KOPT-K1 (cell line): ENCODE measurements around the gene SORT1.

Experiments used
- H3K27ac ChIP-seq: fragments of 200-600 bp; sonication (generic); 2 replicates; pipeline ENCODE4 v1.5.1; 2016; ENCODE audit warnings: antibody characterized with exemption, mild to moderate bottlenecking, low read depth, low read length; ENCODE audit not compliant: poor library complexity, severe bottlenecking
- H3K36me3 ChIP-seq: fragments of 200-600 bp; sonication (generic); 2 replicates; pipeline ENCODE4 v1.5.1; 2017; ENCODE audit warnings: antibody characterized with exemption, mild to moderate bottlenecking, low read length, moderate library complexity; ENCODE audit not compliant: insufficient read depth
- H3K9me3 ChIP-seq: fragments of 200-600 bp; sonication (generic); 2 replicates; pipeline ENCODE4 v1.5.1; 2017; ENCODE audit warnings: antibody characterized with exemption, low read length, mild to moderate bottlenecking; ENCODE audit not compliant: insufficient read depth, poor library complexity, severe bottlenecking

Gene SORT1

DNA sequence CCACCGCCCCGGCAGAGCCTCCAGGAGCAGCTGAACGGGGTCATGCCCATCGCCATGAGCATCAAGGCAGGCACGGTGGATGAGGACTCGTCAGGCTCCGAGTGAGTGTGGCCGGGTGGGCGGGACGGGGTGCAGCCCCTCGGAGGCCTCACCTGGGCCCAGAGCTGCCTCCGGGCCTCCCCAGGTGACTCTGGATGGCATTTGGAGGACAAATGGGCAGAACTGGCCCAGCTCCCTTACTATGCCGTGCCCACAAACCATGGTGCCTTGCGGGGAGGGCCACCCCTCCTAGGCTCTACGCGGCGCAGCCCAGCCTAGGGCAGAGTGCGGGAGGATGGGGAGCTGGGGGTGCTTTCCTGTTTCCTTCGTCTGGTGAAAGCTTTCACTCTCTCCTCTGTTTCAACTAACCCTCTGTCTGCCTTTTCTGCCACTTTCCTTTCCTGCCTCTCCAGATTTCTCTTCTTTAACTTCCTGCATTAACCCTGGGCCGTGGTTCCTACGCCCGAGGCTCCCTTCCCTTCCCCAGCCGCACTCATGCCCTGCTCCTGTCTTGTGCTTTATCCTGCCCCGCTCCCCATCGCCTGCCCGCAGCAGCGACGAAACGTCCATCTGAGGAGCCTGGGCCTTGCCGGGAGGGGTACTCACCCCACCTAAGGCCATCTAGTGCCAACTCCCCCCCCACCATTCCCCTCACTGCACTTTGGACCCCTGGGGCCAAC lies 124.0 kb downstream of the SORT1 start:
- Histone ChIP-seq H3K36me3 (peaks cover 13% of the 10 kb centered on the region), H3K27ac (no peak overlapping the region), H3K9me3 (no peaks in the 10 kb centered on the region)

DNA sequence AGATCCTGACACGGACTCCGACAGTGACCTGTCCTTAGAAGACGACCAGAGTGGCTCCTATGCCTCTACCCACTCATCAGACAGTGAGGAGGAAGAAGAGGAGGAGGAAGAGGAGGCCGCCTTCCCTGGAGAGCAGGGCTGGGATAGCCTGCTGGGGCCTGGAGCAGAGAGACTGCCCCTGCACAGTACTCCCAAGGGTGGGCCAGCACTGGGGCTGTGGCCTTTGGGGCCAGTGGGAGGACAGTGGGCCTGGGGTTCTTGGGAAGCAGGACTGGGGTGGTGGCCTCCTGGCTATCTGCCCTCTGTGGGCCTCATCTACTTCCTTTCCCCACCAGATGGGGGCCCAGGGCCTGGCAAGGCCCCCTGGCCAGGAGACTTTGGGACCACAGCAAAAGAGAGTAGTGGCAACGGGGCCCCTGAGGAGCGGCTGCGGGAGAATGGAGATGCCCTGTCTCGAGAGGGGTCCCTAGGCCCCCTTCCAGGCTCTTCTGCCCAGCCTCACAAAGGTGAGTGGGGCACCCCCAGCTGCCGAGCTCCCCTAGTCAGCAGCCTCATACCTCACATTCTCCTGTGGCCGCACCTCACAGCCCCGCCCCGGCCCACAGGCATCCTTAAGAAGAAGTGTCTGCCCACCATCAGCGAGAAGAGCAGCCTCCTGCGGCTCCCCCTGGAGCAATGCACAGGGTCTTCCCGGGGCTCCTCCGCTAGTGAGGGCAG lies 124.7 kb downstream of the SORT1 start:
- Histone ChIP-seq H3K9me3 (no peaks in the 10 kb centered on the region), H3K27ac (no peak overlapping the region), H3K36me3 (peaks cover 5% of the 10 kb centered on the region; the same call in 1 of the 2 replicates)

DNA sequence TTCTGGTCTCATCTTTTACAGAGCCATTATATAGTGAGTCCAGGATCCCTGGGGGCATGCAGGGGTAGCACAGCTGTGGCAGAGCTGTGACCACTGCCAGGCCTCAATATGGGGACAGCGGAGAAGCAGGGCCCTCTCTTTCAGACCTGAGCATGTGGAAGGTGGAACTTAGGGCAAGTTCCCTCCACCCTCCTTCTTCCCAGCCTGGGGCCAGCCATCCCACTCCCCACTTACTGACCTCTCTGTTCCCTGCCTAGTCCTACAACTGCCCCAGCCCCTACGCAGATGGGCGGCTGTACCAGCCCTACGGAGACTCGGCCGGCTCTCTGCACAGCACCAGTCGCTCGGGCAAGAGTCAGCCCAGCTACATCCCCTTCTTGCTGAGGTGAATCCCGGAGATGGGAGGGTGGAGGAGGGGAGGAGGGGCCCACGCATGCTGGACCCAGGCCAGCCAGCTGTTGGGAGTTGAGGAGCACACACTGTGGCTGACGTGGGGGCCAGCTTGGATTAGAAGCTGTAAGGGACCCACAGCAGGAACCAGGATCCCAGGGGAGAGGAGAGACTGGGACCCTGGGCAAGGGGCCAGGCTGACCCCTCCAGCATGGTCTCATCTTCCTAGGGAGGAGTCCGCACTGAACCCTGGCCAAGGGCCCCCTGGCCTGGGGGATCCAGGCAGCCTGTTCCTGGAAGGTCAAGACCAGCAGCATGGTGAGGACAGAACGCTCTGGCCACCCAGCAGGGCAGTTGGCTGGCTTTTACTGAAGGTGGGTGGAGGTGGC lies 125.5 kb downstream of the SORT1 start:
- Histone ChIP-seq H3K9me3 (no peaks in the 10 kb centered on the region), H3K27ac (no peak overlapping the region), H3K36me3 (no peaks in the 10 kb centered on the region)

DNA sequence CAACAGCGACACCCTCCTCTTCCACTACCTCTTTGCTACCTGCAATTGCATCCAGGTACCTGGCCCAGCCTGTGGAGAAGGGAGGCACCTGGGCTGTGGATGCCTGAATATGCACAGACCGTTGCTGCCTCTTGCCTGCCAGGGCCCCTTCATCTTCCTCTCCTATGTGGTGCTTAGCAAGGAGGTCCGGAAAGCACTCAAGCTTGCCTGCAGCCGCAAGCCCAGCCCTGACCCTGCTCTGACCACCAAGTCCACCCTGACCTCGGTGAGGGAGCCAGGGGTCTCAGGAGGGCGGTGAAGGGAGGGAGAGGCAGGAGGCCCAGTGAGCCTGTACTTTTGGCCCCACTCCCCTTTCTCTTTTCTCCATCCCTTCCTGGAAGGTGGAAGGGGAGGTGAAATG lies 126.3 kb downstream of the SORT1 start:
- H3K27ac ChIP-seq = no peak overlapping the region
- H3K36me3 ChIP-seq = no peaks in the 10 kb centered on the region
- no peaks in the 10 kb centered on the region for H3K9me3 ChIP-seq

DNA sequence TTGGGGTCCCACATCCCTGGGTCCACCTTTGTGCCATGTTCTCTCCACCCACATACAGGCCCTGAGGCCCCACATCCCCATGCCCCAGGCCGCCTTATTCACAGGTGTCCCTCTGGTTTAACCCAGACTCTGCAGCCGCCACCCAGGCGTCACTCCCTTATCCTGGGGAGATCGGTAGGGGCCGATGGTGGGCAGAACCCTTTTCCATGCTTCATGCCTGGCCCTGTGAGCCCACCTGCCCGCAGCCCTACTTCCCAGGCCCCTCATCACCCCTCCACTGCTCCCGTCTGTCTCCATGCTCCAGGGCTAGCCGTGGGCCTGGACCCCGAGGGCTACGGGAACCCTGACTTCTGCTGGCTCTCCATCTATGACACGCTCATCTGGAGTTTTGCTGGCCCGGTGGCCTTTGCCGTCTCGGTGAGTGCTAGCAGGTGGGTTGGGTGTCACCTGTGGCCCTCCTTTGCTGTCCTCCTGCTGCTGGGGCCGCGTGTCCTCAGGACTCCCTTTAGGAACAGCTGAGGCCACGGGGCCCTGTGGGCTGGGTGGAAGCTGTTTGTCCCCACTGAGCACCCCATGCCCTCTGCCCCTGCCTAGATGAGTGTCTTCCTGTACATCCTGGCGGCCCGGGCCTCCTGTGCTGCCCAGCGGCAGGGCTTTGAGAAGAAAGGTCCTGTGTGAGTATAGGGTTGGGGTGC lies 126.9 kb downstream of the SORT1 start:
- Histone ChIP-seq H3K36me3 (no peaks in the 10 kb centered on the region), H3K27ac (no peak overlapping the region), H3K9me3 (no peaks in the 10 kb centered on the region)

DNA sequence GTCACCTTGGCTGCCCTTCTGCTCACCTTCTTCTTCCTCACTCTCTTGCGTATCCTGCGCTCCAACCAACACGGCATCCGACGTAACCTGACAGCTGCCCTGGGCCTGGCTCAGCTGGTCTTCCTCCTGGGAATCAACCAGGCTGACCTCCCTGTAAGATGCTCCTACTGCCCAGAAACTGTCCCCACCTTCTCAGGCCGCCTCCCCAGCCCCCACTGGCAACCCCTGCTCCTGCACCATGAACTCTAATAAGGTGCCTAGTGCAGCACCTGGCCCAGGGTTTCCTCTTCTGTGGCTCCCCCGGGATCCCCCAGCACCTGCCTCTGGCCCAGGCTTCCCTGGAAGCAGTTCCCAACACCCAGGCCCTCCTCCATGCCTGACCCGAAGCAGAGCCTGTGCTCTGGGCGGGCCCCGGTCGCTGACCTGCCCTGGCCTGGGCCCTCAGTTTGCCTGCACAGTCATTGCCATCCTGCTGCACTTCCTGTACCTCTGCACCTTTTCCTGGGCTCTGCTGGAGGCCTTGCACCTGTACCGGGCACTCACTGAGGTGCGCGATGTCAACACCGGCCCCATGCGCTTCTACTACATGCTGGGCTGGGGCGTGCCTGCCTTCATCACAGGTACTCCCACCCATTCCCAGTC lies 127.6 kb downstream of the SORT1 start:
- Histone ChIP-seq H3K9me3 (no peaks in the 10 kb centered on the region), H3K36me3 (no peaks in the 10 kb centered on the region)

DNA sequence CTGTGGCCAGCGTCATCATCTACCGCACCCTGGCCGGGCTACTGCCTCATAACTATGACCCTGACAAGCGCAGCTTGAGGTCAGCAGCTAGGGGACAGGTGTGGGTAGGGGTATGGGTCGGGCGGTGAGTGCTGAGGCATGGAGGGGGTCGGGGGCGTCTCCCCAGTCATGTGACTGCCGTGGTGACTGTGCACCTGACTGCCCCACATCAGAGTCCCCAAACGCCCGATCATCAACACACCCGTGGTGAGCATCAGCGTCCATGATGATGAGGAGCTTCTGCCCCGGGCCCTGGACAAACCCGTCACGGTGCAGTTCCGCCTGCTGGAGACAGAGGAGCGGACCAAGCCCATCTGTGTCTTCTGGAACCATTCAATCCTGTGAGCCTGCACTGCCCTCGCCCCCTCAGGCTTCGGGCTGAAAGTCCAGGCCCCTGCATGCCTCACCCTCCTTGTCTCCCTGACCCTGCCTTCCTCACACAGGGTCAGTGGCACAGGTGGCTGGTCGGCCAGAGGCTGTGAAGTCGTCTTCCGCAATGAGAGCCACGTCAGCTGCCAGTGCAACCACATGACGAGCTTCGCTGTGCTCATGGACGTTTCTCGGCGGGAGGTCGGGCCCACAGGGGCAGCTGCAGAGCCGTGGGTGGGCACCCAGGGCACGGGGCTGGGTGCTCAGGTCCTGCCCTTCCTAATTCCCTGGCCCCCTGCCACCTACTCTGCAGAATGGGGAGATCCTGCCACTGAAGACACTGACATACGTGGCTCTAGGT lies 128.3 kb downstream of the SORT1 start:
- Histone ChIP-seq H3K9me3 (no peaks in the 10 kb centered on the region), H3K27ac (no peak overlapping the region), H3K36me3 (no peaks in the 10 kb centered on the region)

More for the DNA sequence above, 127.6 kb downstream of the SORT1 start:
- no peak overlapping the region for H3K27ac ChIP-seq

DNA sequence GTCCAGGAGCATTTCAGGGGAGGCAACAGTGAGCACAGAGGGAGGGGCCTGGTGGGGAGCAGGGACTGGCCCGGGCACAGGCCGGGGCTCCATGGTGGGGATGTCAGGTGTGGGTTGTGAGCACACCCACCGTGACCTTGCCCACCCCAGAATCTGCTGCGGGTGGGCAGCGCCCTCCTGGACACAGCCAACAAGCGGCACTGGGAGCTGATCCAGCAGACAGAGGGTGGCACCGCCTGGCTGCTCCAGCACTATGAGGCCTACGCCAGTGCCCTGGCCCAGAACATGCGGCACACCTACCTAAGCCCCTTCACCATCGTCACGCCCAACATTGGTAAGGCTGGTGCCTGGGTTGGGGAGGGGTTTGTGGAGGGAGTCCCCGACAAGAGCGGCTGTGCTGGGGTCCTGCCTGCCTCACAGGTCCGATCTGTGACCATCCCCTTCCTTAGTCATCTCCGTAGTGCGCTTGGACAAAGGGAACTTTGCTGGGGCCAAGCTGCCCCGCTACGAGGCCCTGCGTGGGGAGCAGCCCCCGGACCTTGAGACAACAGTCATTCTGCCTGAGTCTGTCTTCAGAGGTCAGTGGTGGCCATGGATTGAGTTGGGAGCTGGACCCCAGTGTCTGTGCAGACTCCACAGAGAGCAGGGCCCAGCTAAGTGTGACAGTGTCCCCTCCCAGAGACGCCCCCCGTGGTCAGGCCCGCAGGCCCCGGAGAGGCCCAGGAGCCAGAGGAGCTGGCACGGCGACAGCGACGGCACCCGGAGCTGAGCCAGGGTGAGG lies 129.1 kb downstream of the SORT1 start:
- no peaks in the 10 kb centered on the region for H3K36me3 ChIP-seq
- no peaks in the 10 kb centered on the region for H3K9me3 ChIP-seq
- H3K27ac ChIP-seq = no peak overlapping the region

DNA sequence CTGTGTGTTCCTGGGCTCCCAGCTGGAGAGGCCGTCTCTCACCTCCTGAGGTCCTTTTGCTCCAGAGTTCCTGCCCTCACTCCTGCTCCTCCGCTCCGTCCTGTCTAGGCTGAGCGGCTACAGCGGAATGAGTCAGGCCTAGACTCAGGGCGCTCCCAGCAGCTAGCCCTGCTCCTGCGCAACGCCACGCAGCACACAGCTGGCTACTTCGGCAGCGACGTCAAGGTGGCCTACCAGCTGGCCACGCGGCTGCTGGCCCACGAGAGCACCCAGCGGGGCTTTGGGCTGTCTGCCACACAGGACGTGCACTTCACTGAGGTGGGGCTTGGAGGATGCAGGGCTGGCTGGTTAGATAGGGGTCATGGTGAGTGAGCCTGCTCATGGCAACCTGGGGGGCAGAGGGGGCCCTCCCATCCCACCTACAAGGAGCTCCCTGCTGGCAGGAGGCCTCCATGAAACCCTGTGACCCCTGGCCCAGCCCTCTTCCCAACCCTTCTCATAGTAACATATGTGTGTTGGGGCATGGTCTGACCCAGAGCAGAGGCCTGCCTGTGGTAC lies 129.9 kb downstream of the SORT1 start:
- Histone ChIP-seq H3K27ac (no peak overlapping the region), H3K9me3 (no peaks in the 10 kb centered on the region), H3K36me3 (no peaks in the 10 kb centered on the region)

DNA sequence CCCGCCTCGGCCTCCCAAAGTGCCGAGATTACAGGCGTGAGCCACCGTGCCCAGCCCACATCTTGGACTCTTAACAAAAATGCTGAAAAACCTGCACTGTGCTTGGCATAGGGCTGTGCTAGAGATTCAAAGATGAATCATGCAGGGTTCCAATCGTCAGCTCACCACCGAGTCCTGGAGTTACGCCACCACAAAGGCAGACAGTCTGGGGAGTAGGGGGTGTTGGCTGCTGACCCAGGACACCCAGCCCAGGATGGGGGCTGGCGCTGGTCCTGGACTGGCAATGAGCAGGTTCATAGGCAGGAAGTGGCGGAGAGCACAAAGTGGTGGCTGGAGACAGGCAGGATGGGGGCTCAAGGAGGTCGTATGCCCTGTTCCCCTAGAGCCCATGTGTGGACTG lies 130.8 kb downstream of the SORT1 start:
- Histone ChIP-seq H3K9me3 (no peaks in the 10 kb centered on the region), H3K27ac (no peak overlapping the region), H3K36me3 (no peaks in the 10 kb centered on the region)

DNA sequence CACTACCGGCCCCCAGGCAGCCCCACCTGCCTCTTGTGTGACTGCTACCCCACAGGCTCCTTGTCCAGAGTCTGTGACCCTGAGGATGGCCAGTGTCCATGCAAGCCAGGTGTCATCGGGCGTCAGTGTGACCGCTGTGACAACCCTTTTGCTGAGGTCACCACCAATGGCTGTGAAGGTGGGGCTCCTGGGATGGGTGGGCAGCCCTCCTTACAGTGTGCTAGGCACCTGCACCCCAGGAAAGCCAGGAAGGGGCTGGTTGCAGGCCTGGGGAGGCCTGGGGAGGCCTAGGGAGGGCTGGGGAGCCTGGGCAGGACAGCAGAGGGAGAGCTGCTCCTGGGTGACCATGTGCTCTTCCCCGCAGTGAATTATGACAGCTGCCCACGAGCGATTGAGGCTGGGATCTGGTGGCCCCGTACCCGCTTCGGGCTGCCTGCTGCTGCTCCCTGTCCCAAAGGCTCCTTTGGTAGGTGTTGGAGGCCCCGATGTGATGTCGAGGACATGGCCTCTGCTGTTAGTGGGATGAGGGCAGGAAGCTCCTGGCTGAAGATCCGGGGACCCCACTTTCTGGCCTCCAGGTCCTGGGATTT lies 131.9 kb downstream of the SORT1 start:
- Histone ChIP-seq H3K36me3 (no peaks in the 10 kb centered on the region), H3K9me3 (no peaks in the 10 kb centered on the region), H3K27ac (no peak overlapping the region)

DNA sequence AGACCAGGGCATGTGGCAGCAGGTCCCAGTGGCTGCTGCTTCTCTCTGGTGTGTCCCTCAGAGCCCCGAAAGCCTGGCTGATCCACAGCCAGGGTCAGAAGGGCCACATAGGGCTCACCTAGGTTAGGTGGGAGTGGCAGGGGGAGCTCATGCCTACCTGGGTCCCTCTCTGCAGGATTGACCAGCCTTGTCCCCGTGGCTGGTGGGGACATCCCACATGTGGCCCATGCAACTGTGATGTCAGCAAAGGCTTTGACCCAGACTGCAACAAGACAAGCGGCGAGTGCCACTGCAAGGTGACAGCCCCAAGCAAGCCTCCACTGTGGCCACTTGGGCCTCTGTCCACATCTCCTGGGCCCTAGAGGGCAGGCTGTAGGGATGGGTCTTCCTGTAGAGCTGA lies 132.7 kb downstream of the SORT1 start:
- H3K9me3 ChIP-seq = no peaks in the 10 kb centered on the region
- no peaks in the 10 kb centered on the region for H3K36me3 ChIP-seq
- H3K27ac ChIP-seq = no peak overlapping the region

DNA sequence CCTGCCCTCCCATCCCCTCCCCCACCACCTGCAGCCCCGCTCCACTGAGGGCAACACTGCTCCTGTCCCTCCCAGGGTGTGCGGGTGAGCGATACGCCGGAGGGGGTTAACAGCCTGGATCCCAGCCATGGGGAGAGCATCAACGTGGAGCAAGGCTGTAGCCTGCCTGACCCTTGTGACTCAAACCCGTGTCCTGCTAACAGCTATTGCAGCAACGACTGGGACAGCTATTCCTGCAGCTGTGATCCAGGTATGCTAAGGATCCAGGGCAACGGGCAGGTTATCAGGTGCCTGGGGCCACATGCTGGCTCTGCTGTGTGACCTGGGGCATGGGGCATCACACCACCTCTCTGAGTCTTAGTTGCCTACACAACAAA lies 133.4 kb downstream of the SORT1 start:
- Histone ChIP-seq H3K9me3 (no peaks in the 10 kb centered on the region), H3K36me3 (no peaks in the 10 kb centered on the region), H3K27ac (no peak overlapping the region)
